H7 (cell line): ENCODE measurements around the gene COL2A1. TPM values are rescaled to one million over a fixed set of nuclear protein-coding genes. Genes with fewer than 3 reads are reported as not detected.
"Not testable (repeated sequence)": the region's sequence is repeated elsewhere in the genome, so short reads cannot be mapped to it uniquely, and the experiment has no call there.

ENCODE experiments used
- DNase-seq: peaks from one replicate; pipeline ENCODE4 v3.0.0; 2012
- H3K27me3 ChIP-seq: 2 replicates; pipeline ENCODE4 v1.6.0; 2011; ENCODE audit warnings: mild to moderate bottlenecking, low read length; ENCODE audit not compliant: control insufficient read depth, insufficient read depth
- H3K36me3 ChIP-seq: replicated peaks from 2 replicates; pipeline ENCODE4 v1.5.1; 2011; ENCODE audit warnings: low read length; ENCODE audit not compliant: control insufficient read depth, insufficient read depth
- H3K4me3 ChIP-seq: 2 replicates; pipeline ENCODE4 v1.5.1; 2011; ENCODE audit warnings: low read depth, mild to moderate bottlenecking, control low read depth, low read length, moderate library complexity; ENCODE audit not compliant: insufficient read depth
- total RNA-seq: library from RNA; depleted of rRNA; stranded (reverse); fragments of >200 nt; shearing (Covaris generic); gene quantifications from 2 replicates; pipeline ENCODE4 v1.2.3, GENCODE V29; 2014

The COL2A1 gene
- total RNA-seq, 1 experiment from 2014 or later = 2.0 TPM

DNA sequence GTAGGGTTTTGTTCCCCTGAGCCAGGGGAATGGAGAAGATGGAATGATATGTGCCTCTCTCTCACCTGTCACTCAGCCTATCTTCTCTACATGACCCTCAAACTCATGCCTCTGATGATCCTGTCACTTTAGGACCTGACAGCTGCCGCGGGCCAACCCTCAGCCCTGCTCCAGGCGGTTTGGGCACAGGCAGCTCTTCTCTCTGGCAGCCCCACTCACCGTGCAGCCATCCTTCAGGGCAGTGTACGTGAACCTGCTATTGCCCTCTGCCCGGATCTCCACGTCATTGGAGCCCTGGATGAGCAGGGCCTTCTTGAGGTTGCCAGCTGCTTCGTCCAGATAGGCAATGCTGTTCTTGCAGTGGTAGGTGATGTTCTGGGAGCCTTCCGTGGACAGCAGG lies 30.4 kb downstream of the COL2A1 start:
- DNase-seq = no peak
- peaks cover 2% of the 10 kb centered on the region; the same call in 1 of the 2 replicates for H3K27me3 ChIP-seq
- no peaks in the 10 kb centered on the region for H3K36me3 ChIP-seq
- H3K4me3 ChIP-seq = no peak overlapping the region

GRCh38 chr12:47972895-47973294 lies 31.4 kb downstream of the COL2A1 start:
- Histone ChIP-seq H3K4me3 (no peak overlapping the region), H3K36me3 (no peaks in the 10 kb centered on the region), H3K27me3 (peaks cover 2% of the 10 kb centered on the region; the same call in 1 of the 2 replicates)
- no peak for DNase-seq

DNA sequence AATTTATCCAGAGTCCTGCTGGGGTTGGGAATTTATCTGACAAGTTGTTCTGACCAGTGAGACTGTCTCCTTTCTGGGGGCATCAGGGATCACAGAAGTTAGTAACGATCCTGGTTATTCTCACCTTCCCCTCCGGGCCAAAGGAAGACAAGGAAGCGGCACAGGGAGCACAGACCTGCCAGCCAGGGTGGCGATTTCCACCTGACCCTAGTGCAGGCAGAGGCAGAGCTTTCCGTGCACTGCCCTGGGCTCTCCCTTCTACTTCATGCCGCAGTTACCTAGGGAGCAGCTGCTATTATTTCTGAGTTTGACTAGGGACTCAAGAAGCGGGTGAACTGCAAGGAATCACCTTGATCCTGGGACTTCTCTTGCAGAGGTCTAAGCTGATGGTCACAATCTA lies 33.4 kb downstream of the COL2A1 start:
- Histone ChIP-seq H3K36me3 (no peaks in the 10 kb centered on the region; the same call in 1 of the 2 replicates), H3K4me3 (no peak overlapping the region), H3K27me3 (peaks cover 4% of the 10 kb centered on the region; the same call in 1 of the 2 replicates)
- peak; percentile 20 for DNase-seq

- DNase-seq = no peak
- Histone ChIP-seq H3K36me3 (no peaks in the 10 kb centered on the region; the same call in 1 of the 2 replicates), H3K27me3 (peaks cover 10% of the 10 kb centered on the region; the same call in 1 of the 2 replicates), H3K4me3 (no peak overlapping the region)
Observed at GRCh38 chr12:47969845-47970244, 34.4 kb downstream of the COL2A1 start.

GRCh38 chr12:47967461-47968321 lies 36.6 kb downstream of the COL2A1 start:
- H3K4me3 ChIP-seq = no peak overlapping the region
- DNase-seq = no peak
- H3K27me3 ChIP-seq = peaks cover 25% of the 10 kb centered on the region

DNA sequence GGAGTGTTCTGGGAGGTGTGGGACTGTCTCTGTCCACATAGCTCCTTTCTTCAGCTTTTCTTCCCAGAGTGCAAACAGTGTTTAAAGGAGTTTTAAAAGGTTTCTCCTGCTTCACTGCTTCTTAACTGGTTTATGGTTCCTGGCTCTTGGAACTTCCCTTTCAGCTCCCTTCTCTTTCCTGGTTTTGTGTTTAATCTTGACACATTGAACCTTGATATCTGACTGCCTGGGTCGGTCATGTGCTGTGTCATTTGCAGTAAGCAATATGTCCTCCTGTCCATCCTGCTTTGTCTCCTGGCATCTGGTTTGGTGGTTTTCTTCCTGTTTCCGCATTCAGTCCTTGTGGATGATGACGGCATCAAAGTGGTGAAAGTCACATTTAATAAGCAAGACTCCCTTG lies 38.7 kb downstream of the COL2A1 start:
- no peaks in the 10 kb centered on the region; the same call in 1 of the 2 replicates for H3K36me3 ChIP-seq
- H3K4me3 ChIP-seq = no peak overlapping the region
- peaks cover 31% of the 10 kb centered on the region for H3K27me3 ChIP-seq
- DNase-seq = no peak

More at GRCh38 chr12:47967461-47968321, 36.6 kb downstream of the COL2A1 start:
- H3K36me3 ChIP-seq = no peaks in the 10 kb centered on the region; the same call in 1 of the 2 replicates

DNA sequence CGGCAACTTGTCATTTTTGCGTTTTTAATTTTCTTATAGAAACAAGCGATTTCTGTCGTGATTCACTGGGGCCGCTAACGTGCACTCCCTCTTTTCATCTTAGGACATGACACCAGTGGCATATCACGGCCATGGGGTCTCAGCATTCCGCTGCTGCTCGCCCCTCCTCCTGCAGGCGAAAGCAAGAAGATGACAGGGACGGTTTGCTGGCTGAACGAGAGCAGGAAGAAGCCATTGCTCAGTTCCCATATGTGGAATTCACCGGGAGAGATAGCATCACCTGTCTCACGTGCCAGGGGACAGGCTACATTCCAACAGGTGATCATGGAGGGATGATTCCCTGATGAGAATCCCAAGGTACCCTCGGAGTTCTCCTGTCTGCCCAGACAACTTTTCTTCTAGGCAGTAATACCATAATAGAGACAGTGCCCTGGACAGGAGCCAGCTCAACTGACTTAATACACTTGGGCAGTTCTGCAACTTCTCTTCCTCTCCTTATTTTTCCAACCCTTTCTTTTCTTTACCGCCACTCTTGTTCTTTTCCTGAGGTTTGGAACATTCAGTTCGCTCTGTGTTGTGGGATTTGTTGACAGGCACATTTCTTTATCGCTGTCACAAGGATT lies 40.1 kb downstream of the COL2A1 start:
- peak; percentile 64 for DNase-seq
- H3K36me3 ChIP-seq = no peaks in the 10 kb centered on the region; the same call in 1 of the 2 replicates
- peaks cover 31% of the 10 kb centered on the region for H3K27me3 ChIP-seq
- peak overlapping the region; percentile 65 for H3K4me3 ChIP-seq

- peaks cover 31% of the 10 kb centered on the region for H3K27me3 ChIP-seq
- peak within 1 kb of the TSS; percentile 65 for H3K4me3 ChIP-seq
- DNase-seq = peak; percentile 98
- no peaks in the 10 kb centered on the region; the same call in 1 of the 2 replicates for H3K36me3 ChIP-seq
Observed at GRCh38 chr12:47963340-47964040, 40.8 kb downstream of the COL2A1 start, which contains the start of gene TMEM106C. TSS of gene TMEM106C (plus strand) at chr12:47963596. CDS start at chr12:47964237, 641 bp downstream.

DNA sequence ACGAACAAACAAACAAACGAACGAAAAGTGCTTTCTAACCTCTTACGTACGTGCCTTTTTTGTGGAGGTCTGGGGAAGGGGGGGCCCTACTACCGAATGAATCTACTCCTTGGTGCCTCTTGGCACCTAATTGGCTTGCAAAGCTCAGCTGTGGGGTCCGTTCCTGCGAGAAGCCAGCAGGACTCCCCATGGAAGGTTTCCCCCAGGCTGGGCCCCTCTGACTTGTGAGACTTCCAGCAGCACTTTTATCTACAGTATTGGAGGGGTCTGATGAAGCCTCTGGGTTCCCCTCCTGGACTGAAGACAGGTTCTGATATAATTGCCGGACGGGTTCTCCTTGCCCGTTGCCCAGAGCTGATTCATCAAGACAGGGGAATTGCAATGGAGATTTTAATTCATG lies 42.1 kb downstream of the COL2A1 start:
- peaks cover 31% of the 10 kb centered on the region for H3K27me3 ChIP-seq
- DNase-seq = no peak
- H3K36me3 ChIP-seq = no peaks in the 10 kb centered on the region; the same call in 1 of the 2 replicates
- no peak overlapping the region for H3K4me3 ChIP-seq

DNA sequence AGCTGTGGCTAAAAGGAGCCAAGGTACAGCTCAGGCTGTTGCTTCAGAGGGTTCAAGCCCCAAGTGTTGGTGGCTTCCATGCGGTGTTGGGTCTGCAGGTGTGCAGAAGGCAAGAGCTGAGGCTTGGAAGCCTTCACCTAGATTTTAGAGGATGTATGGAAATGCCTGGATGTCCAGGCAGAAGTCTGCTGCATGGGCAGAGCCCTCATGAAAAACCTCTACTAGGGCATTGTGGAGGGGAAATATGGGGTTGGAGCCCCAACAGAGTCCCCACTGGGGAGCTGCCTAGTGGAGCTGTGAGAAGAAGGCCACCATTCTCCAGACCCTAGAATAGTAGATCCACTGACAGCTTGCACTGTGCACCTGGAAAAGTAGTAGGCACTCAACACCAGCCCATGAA lies 46.6 kb downstream of the COL2A1 start:
- H3K27me3 ChIP-seq, H3K36me3 ChIP-seq, DNase-seq, H3K4me3 ChIP-seq: not testable (repeated sequence)

- no peaks in the 10 kb centered on the region; the same call in 1 of the 2 replicates for H3K27me3 ChIP-seq
- DNase-seq = no peak
- H3K4me3 ChIP-seq = no peak overlapping the region
- H3K36me3 ChIP-seq = no peaks in the 10 kb centered on the region
Observed at GRCh38 chr12:47955059-47955458, 49.2 kb downstream of the COL2A1 start.

- no peaks in the 10 kb centered on the region; the same call in 1 of the 2 replicates for H3K27me3 ChIP-seq
- H3K36me3 ChIP-seq = no peaks in the 10 kb centered on the region
- H3K4me3 ChIP-seq = no peak overlapping the region
- no peak for DNase-seq
Observed at GRCh38 chr12:47954467-47955045, 49.7 kb downstream of the COL2A1 start.

- H3K36me3 ChIP-seq = no peaks in the 10 kb centered on the region
- DNase-seq = no peak
Observed at GRCh38 chr12:47954058-47954457, 50.2 kb downstream of the COL2A1 start.

More at GRCh38 chr12:47954058-47954457, 50.2 kb downstream of the COL2A1 start:
- H3K4me3 ChIP-seq = no peak overlapping the region
- H3K27me3 ChIP-seq = no peaks in the 10 kb centered on the region; the same call in 1 of the 2 replicates
